Smooth muscle cell (in vitro differentiated cells): Measurements from ENCODE around the gene WDR6. TPM values are rescaled to one million over a fixed set of nuclear protein-coding genes. Genes with fewer than 3 reads are reported as not detected.

Experiments used
- DNase-seq: peaks from one replicate; lab custom pipeline; 2025; ENCODE audit not compliant: unreplicated experiment; lab: John Stamatoyannopoulos, UW
- H2AFZ ChIP-seq: fragments of 200-600 bp; sonication (generic); 2 replicates; pipeline ENCODE4 v1.6.0; 2016; ENCODE audit warnings: antibody characterized with exemption, low read depth, mild to moderate bottlenecking
- H3F3A ChIP-seq: fragments of 200-600 bp; sonication (generic); 2 replicates; pipeline ENCODE4 v1.6.0; 2017; ENCODE audit warnings: antibody characterized with exemption, low read depth
- H3K27ac ChIP-seq: fragments of 200-600 bp; sonication (generic); 2 replicates; pipeline ENCODE4 v1.5.1; 2016; ENCODE audit warnings: low read depth, mild to moderate bottlenecking
- H3K27me3 ChIP-seq: fragments of 200-600 bp; sonication (generic); 2 replicates; pipeline ENCODE4 v1.6.1; 2016; ENCODE audit warnings: low read depth, mild to moderate bottlenecking
- H3K36me3 ChIP-seq: fragments of 200-600 bp; sonication (generic); 2 replicates; pipeline ENCODE4 v1.5.1; 2016; ENCODE audit warnings: low read depth
- H3K4me1 ChIP-seq: fragments of 200-600 bp; sonication (generic); 2 replicates; pipeline ENCODE4 v1.5.1; 2016; ENCODE audit warnings: low read depth
- H3K4me2 ChIP-seq: fragments of 200-600 bp; sonication (generic); 2 replicates; pipeline ENCODE4 v1.6.0; 2016; ENCODE audit warnings: mild to moderate bottlenecking
- H3K4me3 ChIP-seq: fragments of 200-600 bp; sonication (generic); 2 replicates; pipeline ENCODE4 v1.5.1; 2016; ENCODE audit warnings: mild to moderate bottlenecking
- H3K79me2 ChIP-seq: fragments of 200-600 bp; sonication (generic); 2 replicates; pipeline ENCODE4 v1.6.0; 2016; ENCODE audit warnings: low read depth, mild to moderate bottlenecking
- H3K9ac ChIP-seq: fragments of 200-600 bp; sonication (generic); 2 replicates; pipeline ENCODE4 v1.6.0; 2016; ENCODE audit warnings: low read depth
- H3K9me3 ChIP-seq: fragments of 200-600 bp; sonication (generic); replicated peaks from 2 replicates; pipeline ENCODE4 v1.5.1; 2016; ENCODE audit warnings: low read depth
- H4K20me1 ChIP-seq: fragments of 200-600 bp; sonication (generic); 2 replicates; pipeline ENCODE4 v1.6.0; 2016; ENCODE audit warnings: low read depth
- CTCF ChIP-seq: fragments of 200-600 bp; sonication (generic); IDR thresholded peaks from 2 replicates; pipeline ENCODE4 v1.5.1; 2017; ENCODE audit warnings: borderline replicate concordance, mild to moderate bottlenecking, antibody characterized with exemption; ENCODE audit not compliant: insufficient read depth, poor library complexity, severe bottlenecking
- WGBS: methylation state at CpG from one replicate; pipeline ENCODE4 v1.1.7; 2016; ENCODE audit warnings: low lambda C conversion rate; 5-methylcytosine and 5-hydroxymethylcytosine counted together
- polyA plus RNA-seq: library from polyadenylated mRNA; unstranded; fragments of >200 nt; fragmentation: Nextera tagmentation; extraction: Ambion mirVana; gene quantifications from 2 replicates; pipeline ENCODE4 v1.2.1, GENCODE V29; 2016
- total RNA-seq: library from RNA; depleted of rRNA; stranded (reverse); fragments of >200 nt; gene quantifications from 2 replicates; pipeline ENCODE4 v1.2.3, GENCODE V29; 2014

WDR6 gene
- total and polyA plus RNA-seq, 2 experiments from 2014 or later: 61.8 to 86.8 TPM

- Histone ChIP-seq H3K4me1 (no peaks in the 10 kb centered on the region), H3K79me2 (no peaks in the 10 kb centered on the region), H3K36me3 (no peaks in the 10 kb centered on the region), H3K27ac (no peak overlapping the region), H4K20me1 (no peaks in the 10 kb centered on the region), H3K27me3 (no peaks in the 10 kb centered on the region), H3K4me2 (no peak overlapping the region), H2AFZ (no peak overlapping the region), H3F3A (no peaks in the 10 kb centered on the region), H3K9ac (no peak overlapping the region), H3K4me3 (no peak overlapping the region), H3K9me3 (no peaks in the 10 kb centered on the region)
- no peak for TF ChIP-seq CTCF
- DNase-seq: no peak
Observed at GRCh38 chr3:48982016-48982415, 25.2 kb upstream of the WDR6 start.

GRCh38 chr3:48982686-48983085 lies 24.5 kb upstream of the WDR6 start:
- Histone ChIP-seq H3K4me1 (no peaks in the 10 kb centered on the region), H3K27me3 (no peaks in the 10 kb centered on the region), H3K4me2 (no peak overlapping the region), H3K9ac (no peak overlapping the region), H3K9me3 (no peaks in the 10 kb centered on the region), H4K20me1 (no peaks in the 10 kb centered on the region), H3K36me3 (no peaks in the 10 kb centered on the region), H3K27ac (no peak overlapping the region), H3K79me2 (no peaks in the 10 kb centered on the region), H3K4me3 (no peak overlapping the region), H3F3A (no peaks in the 10 kb centered on the region), H2AFZ (no peak overlapping the region)
- no peak for DNase-seq
- TF ChIP-seq CTCF: no peak
- 99% methylated on average over 5 of the region's 5 CpGs for WGBS

- 96% methylated on average over 4 of the region's 4 CpGs for WGBS
- Histone ChIP-seq H3K79me2 (no peaks in the 10 kb centered on the region), H3K27ac (no peak overlapping the region), H3K4me3 (no peak overlapping the region), H3K9ac (no peak overlapping the region), H3K4me2 (no peak overlapping the region), H4K20me1 (no peaks in the 10 kb centered on the region), H3K27me3 (no peaks in the 10 kb centered on the region), H3F3A (no peaks in the 10 kb centered on the region), H3K4me1 (no peaks in the 10 kb centered on the region), H3K36me3 (no peaks in the 10 kb centered on the region), H3K9me3 (no peaks in the 10 kb centered on the region), H2AFZ (no peak overlapping the region)
- DNase-seq: no peak
- no peak for TF ChIP-seq CTCF
Observed at GRCh38 chr3:48983096-48983495, 24.1 kb upstream of the WDR6 start.

GRCh38 chr3:48984663-48985062 lies 22.5 kb upstream of the WDR6 start:
- no peaks in the 10 kb centered on the region for H3K27me3 ChIP-seq
- no peaks in the 10 kb centered on the region for H4K20me1 ChIP-seq
- H3K27ac ChIP-seq: peak overlapping the region; percentile 42
- peaks cover 3% of the 10 kb centered on the region for H3F3A ChIP-seq
- H3K4me2 ChIP-seq: no peak overlapping the region
- TF ChIP-seq CTCF: no peak
- no peaks in the 10 kb centered on the region for H3K79me2 ChIP-seq
- no peak overlapping the region for H3K4me3 ChIP-seq
- H3K4me1 ChIP-seq: peaks cover 8% of the 10 kb centered on the region
- H3K36me3 ChIP-seq: no peaks in the 10 kb centered on the region
- no peaks in the 10 kb centered on the region for H3K9me3 ChIP-seq
- no peak for DNase-seq
- no peak overlapping the region for H3K9ac ChIP-seq
- H2AFZ ChIP-seq: no peak overlapping the region
